ENCODE measurements around the gene NOP16.

DNA sequence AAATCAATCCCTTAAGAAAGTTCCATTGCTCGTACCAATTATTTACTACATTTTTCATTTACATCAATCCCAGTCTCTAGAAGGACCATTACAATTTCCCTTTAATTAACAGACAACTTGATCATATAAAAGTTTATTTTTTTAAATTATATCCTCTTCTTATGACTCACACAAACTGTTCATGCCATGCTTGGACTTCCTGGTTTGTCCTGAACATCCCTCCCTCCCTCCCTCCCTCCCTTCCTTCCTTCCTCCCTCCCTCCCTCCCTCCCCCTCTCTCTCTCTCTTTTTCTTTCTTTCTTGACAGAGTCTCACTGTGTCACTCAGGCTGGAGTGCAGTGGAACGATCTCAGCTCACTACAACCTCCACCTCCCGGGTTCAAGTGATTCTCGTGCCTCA, 39.6 kb upstream of the NOP16 start:
- TF ChIP-seq, protein P1, sequence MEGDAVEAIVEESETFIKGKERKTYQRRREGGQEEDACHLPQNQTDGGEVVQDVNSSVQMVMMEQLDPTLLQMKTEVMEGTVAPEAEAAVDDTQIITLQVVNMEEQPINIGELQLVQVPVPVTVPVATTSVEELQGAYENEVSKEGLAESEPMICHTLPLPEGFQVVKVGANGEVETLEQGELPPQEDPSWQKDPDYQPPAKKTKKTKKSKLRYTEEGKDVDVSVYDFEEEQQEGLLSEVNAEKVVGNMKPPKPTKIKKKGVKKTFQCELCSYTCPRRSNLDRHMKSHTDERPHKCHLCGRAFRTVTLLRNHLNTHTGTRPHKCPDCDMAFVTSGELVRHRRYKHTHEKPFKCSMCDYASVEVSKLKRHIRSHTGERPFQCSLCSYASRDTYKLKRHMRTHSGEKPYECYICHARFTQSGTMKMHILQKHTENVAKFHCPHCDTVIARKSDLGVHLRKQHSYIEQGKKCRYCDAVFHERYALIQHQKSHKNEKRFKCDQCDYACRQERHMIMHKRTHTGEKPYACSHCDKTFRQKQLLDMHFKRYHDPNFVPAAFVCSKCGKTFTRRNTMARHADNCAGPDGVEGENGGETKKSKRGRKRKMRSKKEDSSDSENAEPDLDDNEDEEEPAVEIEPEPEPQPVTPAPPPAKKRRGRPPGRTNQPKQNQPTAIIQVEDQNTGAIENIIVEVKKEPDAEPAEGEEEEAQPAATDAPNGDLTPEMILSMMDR (IDR thresholded peaks at IDR 0.05) = no peak
- no peak for TF ChIP-seq POLR2A (IDR thresholded peaks at IDR 0.05)
